KMS-11 (cell line): ENCODE data around the gene GPR180.

Experiments
- H2AFZ ChIP-seq: fragments of 200-600 bp; sonication (generic); 2 replicates; pipeline ENCODE4 v1.6.1; 2016; ENCODE audit warnings: antibody characterized with exemption, mixed run types, low read depth
- H3K27ac ChIP-seq: fragments of 200-600 bp; sonication (generic); 2 replicates; pipeline ENCODE4 v1.6.1; 2016; ENCODE audit warnings: mild to moderate bottlenecking, mixed run types
- H3K27me3 ChIP-seq: fragments of 200-600 bp; sonication (generic); 2 replicates; pipeline ENCODE4 v1.6.1; 2017; ENCODE audit warnings: mild to moderate bottlenecking, low read depth, mixed run types, moderate library complexity; ENCODE audit not compliant: insufficient read depth
- H3K36me3 ChIP-seq: fragments of 200-600 bp; sonication (generic); 2 replicates; pipeline ENCODE4 v1.6.1; 2017; ENCODE audit warnings: mild to moderate bottlenecking, mixed run types; ENCODE audit not compliant: insufficient read depth
- H3K4me1 ChIP-seq: fragments of 200-600 bp; sonication (generic); 2 replicates; pipeline ENCODE4 v1.6.1; 2016; ENCODE audit warnings: mild to moderate bottlenecking, low read depth, mixed run types; ENCODE audit not compliant: poor library complexity, severe bottlenecking
- H3K4me2 ChIP-seq: fragments of 200-600 bp; sonication (generic); 2 replicates; pipeline ENCODE4 v1.7.0; 2016; ENCODE audit warnings: mild to moderate bottlenecking, mixed run types
- H3K4me3 ChIP-seq: fragments of 200-600 bp; sonication (generic); IDR thresholded peaks from 2 replicates; pipeline ENCODE4 v1.6.1; 2017; ENCODE audit warnings: low read depth, low read length, mixed read lengths; ENCODE audit not compliant: insufficient read depth
- H3K79me2 ChIP-seq: fragments of 200-600 bp; sonication (generic); 2 replicates; pipeline ENCODE4 v1.6.1; 2016; ENCODE audit warnings: low read depth, mixed run types; ENCODE audit not compliant: insufficient read depth
- H3K9ac ChIP-seq: fragments of 200-600 bp; sonication (generic); 2 replicates; pipeline ENCODE4 v1.6.1; 2016; ENCODE audit warnings: mild to moderate bottlenecking, mixed run types
- H4K20me1 ChIP-seq: fragments of 200-600 bp; sonication (generic); 2 replicates; pipeline ENCODE4 v1.6.1; 2016; ENCODE audit warnings: mild to moderate bottlenecking, mixed run types; ENCODE audit not compliant: insufficient read depth
- TF ChIP-seq, protein P1 (sequence below): fragments of 200-600 bp; sonication (generic); conservative IDR thresholded peaks from 2 replicates; pipeline ENCODE4 v1.6.1; 2017; ENCODE audit warnings: low read depth, mild to moderate bottlenecking, antibody characterized with exemption, low read length, moderate library complexity, mixed read lengths

GPR180 gene

DNA sequence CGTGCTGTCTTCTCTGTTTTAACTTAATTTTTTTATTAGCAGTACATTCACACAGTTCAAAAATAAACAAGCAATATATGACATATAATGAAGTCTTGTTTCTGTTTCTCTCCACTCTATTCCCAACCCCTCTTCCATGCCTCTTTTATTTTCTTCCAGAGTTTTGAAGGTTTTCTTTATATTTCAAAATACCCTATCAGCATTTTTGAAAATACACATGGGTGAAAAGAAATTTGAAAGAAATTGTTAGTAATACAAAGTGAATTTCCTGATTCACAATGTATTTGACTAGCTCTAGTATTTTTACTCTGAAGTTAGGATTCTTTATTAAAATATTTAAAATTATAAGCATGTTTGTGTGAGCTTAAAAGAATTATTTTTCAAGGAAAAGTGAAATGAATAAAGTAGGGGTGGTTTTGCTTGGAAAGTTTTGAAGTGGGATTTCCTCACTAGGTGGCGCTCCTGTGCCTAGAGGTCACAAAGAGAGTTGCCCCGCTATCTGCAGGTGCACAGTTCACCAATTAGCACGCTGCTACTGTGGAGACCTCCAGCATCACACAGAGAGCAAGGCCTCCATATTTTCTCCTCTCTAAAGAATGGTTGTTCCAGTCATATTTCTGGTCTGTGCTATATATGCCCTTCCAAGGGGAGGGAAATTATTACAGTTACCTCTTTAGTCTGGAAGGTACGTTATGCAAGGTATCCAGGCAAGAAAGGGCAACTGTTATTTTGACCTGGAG, 73.1 kb downstream of the GPR180 start:
- no peaks in the 10 kb centered on the region for H3K27me3 ChIP-seq
- no peaks in the 10 kb centered on the region for H3K36me3 ChIP-seq
- H3K4me1 ChIP-seq, result no peaks in the 10 kb centered on the region
- H2AFZ ChIP-seq, result no peak overlapping the region
- no peak overlapping the region for H3K4me2 ChIP-seq
- H4K20me1 ChIP-seq, result no peaks in the 10 kb centered on the region
- no peak overlapping the region for H3K9ac ChIP-seq
- H3K4me3 ChIP-seq, result no peak overlapping the region
- TF ChIP-seq, protein P1, sequence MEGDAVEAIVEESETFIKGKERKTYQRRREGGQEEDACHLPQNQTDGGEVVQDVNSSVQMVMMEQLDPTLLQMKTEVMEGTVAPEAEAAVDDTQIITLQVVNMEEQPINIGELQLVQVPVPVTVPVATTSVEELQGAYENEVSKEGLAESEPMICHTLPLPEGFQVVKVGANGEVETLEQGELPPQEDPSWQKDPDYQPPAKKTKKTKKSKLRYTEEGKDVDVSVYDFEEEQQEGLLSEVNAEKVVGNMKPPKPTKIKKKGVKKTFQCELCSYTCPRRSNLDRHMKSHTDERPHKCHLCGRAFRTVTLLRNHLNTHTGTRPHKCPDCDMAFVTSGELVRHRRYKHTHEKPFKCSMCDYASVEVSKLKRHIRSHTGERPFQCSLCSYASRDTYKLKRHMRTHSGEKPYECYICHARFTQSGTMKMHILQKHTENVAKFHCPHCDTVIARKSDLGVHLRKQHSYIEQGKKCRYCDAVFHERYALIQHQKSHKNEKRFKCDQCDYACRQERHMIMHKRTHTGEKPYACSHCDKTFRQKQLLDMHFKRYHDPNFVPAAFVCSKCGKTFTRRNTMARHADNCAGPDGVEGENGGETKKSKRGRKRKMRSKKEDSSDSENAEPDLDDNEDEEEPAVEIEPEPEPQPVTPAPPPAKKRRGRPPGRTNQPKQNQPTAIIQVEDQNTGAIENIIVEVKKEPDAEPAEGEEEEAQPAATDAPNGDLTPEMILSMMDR, result peak; percentile 68
- no peaks in the 10 kb centered on the region for H3K79me2 ChIP-seq
- no peak overlapping the region for H3K27ac ChIP-seq

DNA sequence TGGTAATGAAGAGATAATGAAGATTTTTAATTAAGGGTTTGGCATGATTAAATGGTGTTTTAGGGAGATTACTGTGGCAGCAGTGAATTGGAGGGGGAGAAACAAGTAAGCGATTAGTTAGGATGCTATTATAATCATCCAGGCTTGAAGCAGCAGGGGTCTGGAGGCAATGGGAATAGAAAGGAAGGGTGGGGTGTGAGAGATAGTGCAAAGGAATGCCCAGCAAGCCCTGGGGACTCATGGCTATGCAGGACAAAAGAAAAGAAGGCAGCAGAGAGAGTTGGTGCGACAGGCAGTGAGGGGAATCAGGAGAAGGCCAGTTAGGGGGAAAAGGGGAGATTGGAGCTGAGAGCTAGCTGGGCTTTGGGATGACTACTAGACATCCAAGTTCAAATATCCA, 76.1 kb downstream of the GPR180 start:
- TF ChIP-seq, protein P1, result no peak
- Histone ChIP-seq H3K36me3 (no peaks in the 10 kb centered on the region), H3K4me3 (no peak overlapping the region), H3K4me2 (no peak overlapping the region), H3K79me2 (no peaks in the 10 kb centered on the region), H3K4me1 (no peaks in the 10 kb centered on the region), H4K20me1 (no peaks in the 10 kb centered on the region), H3K27ac (no peak overlapping the region), H2AFZ (no peak overlapping the region), H3K9ac (no peak overlapping the region), H3K27me3 (no peaks in the 10 kb centered on the region)

DNA sequence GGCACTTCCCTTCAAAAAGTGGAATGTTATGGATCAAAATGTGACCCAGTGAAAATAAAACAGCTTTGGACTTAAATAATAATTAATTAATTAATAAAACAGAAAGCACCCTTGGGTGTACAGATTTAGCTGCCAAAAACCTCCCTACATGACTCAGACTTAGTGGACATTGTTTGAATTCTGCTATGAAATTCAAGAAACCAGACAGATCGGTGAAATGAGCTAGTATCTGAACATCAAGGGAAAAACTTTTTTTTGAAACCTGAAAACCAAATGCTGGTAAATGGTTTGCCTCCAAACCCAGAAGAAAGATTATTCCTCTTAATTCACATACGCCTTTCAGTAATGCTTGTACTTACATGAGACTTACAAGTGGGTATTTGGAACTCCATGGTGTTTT, 77.2 kb downstream of the GPR180 start:
- H3K9ac ChIP-seq, result no peak overlapping the region
- no peak overlapping the region for H3K4me2 ChIP-seq
- H3K36me3 ChIP-seq, result no peaks in the 10 kb centered on the region
- TF ChIP-seq, protein P1, result no peak
- no peak overlapping the region for H3K4me3 ChIP-seq
- H3K79me2 ChIP-seq, result no peaks in the 10 kb centered on the region
- H2AFZ ChIP-seq, result no peak overlapping the region
- no peak overlapping the region for H3K27ac ChIP-seq
- H4K20me1 ChIP-seq, result no peaks in the 10 kb centered on the region
- no peaks in the 10 kb centered on the region for H3K27me3 ChIP-seq
- no peaks in the 10 kb centered on the region for H3K4me1 ChIP-seq

DNA sequence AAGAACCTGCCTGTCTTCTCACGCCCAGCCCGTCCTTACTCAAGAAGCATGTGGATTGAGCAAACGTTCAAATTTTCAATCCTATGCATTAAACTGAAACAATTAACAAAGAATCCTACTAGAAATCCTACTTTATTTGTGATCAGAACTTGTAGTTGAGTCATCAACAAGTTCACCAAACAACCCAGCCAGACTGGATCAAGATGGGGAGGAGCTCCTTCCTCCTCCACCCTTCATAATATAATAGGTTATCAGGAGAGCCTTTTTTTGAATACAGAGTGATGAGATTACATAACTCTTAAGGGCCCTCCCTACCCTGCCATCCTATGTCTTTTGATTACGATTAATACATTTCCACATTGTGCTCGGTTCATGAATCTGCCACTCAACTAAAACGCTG, 78.0 kb downstream of the GPR180 start:
- Histone ChIP-seq H2AFZ (no peak overlapping the region), H3K4me2 (no peak overlapping the region), H4K20me1 (no peaks in the 10 kb centered on the region), H3K79me2 (no peaks in the 10 kb centered on the region), H3K27ac (no peak overlapping the region), H3K4me1 (no peaks in the 10 kb centered on the region), H3K27me3 (no peaks in the 10 kb centered on the region), H3K4me3 (no peak overlapping the region), H3K9ac (no peak overlapping the region), H3K36me3 (no peaks in the 10 kb centered on the region)
- TF ChIP-seq, protein P1, result no peak
